ENCODE results near the gene LCP1. TPM values are rescaled to one million over a fixed set of nuclear protein-coding genes. Genes with fewer than 3 reads are reported as not detected.
A peak's percentile ranks its signal among the peaks of the same experiment; 100 is the strongest.

LCP1 gene
- total RNA-seq, 2 experiments from 2014 or later: 1,012 to 1,022 TPM

GRCh38 chr13:46181377-46181839 is 569 bp downstream of the LCP1 start:
- Mint-ChIP-seq H3K4me3 (peak overlapping the region; percentile 97), H3K4me1 (ENCODE audit: low read depth) (peaks cover 53% of the 10 kb centered on the region), H3K27ac (peak overlapping the region; percentile 96), H3K9me3 (no peaks in the 10 kb centered on the region), H3K27me3 (no peaks in the 10 kb centered on the region), H3K36me3 (peaks cover 41% of the 10 kb centered on the region)
- CTCF ChIA-PET: interaction anchor here (0.6 to 6.8 kb wide), 4 partner anchors 13 to 140 kb away, joined by 3 to 81 read pairs (median 16); no protein-coding TSS in a partner anchor
- intact Hi-C loops (cut with micrococcal nuclease): loop anchor here (5.0 kb wide), 3 partner anchors 714 to 839 kb away; partner anchors contain the start of genes SLC25A30 and TPT1
- no peak for DNase-seq
- POLR2A ChIA-PET: interaction anchor here (0.9 to 10.9 kb wide), 4 partner anchors 12 to 129 kb away, joined by 3 to 239 read pairs (median 4); partner anchors contain the start of gene ZC3H13

GRCh38 chr13:46179969-46180763 is 1.8 kb downstream of the LCP1 start:
- ChIA-PET CTCF (interaction anchor here (6.8 to 13.5 kb wide), 2 partner anchors 11 to 20 kb away, joined by 81 to 164 read pairs; no protein-coding TSS in a partner anchor), POLR2A (interaction anchor here (10.9 kb wide), 1 partner anchor 11 kb away, joined by 239 read pairs; no protein-coding TSS in a partner anchor)
- H3K9me3 Mint-ChIP-seq: no peaks in the 10 kb centered on the region
- H3K27ac Mint-ChIP-seq: peak overlapping the region; percentile 96
- H3K27me3 Mint-ChIP-seq: no peaks in the 10 kb centered on the region
- DNase-seq: no peak
- H3K4me3 Mint-ChIP-seq: peak overlapping the region; percentile 97
- intact Hi-C loops (cut with micrococcal nuclease): loop anchor here (5.0 kb wide), 5 partner anchors 372 to 838 kb away; partner anchors contain the start of genes LRCH1, SLC25A30 and TPT1
- H3K4me1 Mint-ChIP-seq (ENCODE audit: low read depth): peaks cover 61% of the 10 kb centered on the region
- peaks cover 50% of the 10 kb centered on the region for H3K36me3 Mint-ChIP-seq

GRCh38 chr13:46179491-46179908 is 2.5 kb downstream of the LCP1 start:
- no peaks in the 10 kb centered on the region for H3K9me3 Mint-ChIP-seq
- peaks cover 56% of the 10 kb centered on the region for H3K36me3 Mint-ChIP-seq
- peak overlapping the region; percentile 97 for H3K4me3 Mint-ChIP-seq
- H3K27me3 Mint-ChIP-seq: no peaks in the 10 kb centered on the region
- H3K27ac Mint-ChIP-seq: peak overlapping the region; percentile 96
- DNase-seq: peak; percentile 89
- intact Hi-C loops (cut with micrococcal nuclease): loop anchor here (5.0 kb wide), 2 partner anchors 373 to 482 kb away; partner anchors contain the start of gene LRCH1
- ChIA-PET POLR2A (interaction anchor here (1.1 to 10.9 kb wide), 2 partner anchors 10 to 20 kb away, joined by 6 to 239 read pairs; no protein-coding TSS in a partner anchor), CTCF (interaction anchor here (1.0 to 13.5 kb wide), 3 partner anchors 11 to 126 kb away, joined by 3 to 164 read pairs (median 81); no protein-coding TSS in a partner anchor)
- H3K4me1 Mint-ChIP-seq (ENCODE audit: low read depth): peaks cover 61% of the 10 kb centered on the region

- H3K4me3 Mint-ChIP-seq: peak overlapping the region; percentile 97
- DNase-seq: no peak
- no peaks in the 10 kb centered on the region for H3K27me3 Mint-ChIP-seq
- CTCF ChIA-PET: interaction anchor here (1.0 to 13.5 kb wide), 4 partner anchors 10 to 126 kb away, joined by 3 to 164 read pairs (median 42); no protein-coding TSS in a partner anchor
- intact Hi-C loops (cut with micrococcal nuclease): loop anchor here (5.0 kb wide), 2 partner anchors 373 to 482 kb away; partner anchors contain the start of gene LRCH1
- no peaks in the 10 kb centered on the region for H3K9me3 Mint-ChIP-seq
- H3K27ac Mint-ChIP-seq: peak overlapping the region; percentile 96
- POLR2A ChIA-PET: interaction anchor here (0.5 to 10.9 kb wide), 4 partner anchors 10 to 29 kb away, joined by 4 to 239 read pairs (median 5); no protein-coding TSS in a partner anchor
- H3K4me1 Mint-ChIP-seq (ENCODE audit: low read depth): peaks cover 61% of the 10 kb centered on the region
- peaks cover 59% of the 10 kb centered on the region for H3K36me3 Mint-ChIP-seq
Measured at GRCh38 chr13:46178821-46179220, 3.2 kb downstream of the LCP1 start.

DNA sequence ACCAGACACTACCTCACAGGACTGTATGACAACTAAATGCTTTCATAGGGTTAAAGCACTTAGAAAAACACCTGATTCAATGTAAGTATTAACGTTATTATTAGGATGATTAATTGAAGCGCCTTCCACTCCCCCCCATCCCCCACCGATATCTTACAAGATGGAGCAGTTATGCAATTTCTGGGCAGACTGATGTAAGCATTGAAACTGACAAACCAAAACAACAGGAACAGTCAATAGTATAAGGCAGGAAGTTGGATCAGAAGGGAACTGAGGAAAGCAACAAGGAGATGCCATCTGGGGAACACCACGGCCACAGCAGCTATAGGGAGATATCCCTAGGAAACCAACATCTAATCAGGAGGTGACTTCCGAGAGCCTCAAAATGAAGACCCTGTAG is 3.8 kb downstream of the LCP1 start:
- Mint-ChIP-seq H3K4me1 (ENCODE audit: low read depth) (peaks cover 61% of the 10 kb centered on the region), H3K9me3 (no peaks in the 10 kb centered on the region), H3K27me3 (no peaks in the 10 kb centered on the region), H3K36me3 (peaks cover 66% of the 10 kb centered on the region), H3K4me3 (peak overlapping the region; percentile 97), H3K27ac (peak overlapping the region; percentile 96)
- POLR2A ChIA-PET: interaction anchor here (1.6 to 10.9 kb wide), 3 partner anchors 9 to 28 kb away, joined by 4 to 239 read pairs (median 10); no protein-coding TSS in a partner anchor
- no peak for DNase-seq
- intact Hi-C loops (cut with micrococcal nuclease): loop anchor here (5.0 kb wide), 2 partner anchors 374 to 481 kb away; partner anchors contain the start of gene LRCH1
- CTCF ChIA-PET: interaction anchor here (1.0 to 13.5 kb wide), 3 partner anchors 9 to 114 kb away, joined by 3 to 164 read pairs (median 81); no protein-coding TSS in a partner anchor

DNA sequence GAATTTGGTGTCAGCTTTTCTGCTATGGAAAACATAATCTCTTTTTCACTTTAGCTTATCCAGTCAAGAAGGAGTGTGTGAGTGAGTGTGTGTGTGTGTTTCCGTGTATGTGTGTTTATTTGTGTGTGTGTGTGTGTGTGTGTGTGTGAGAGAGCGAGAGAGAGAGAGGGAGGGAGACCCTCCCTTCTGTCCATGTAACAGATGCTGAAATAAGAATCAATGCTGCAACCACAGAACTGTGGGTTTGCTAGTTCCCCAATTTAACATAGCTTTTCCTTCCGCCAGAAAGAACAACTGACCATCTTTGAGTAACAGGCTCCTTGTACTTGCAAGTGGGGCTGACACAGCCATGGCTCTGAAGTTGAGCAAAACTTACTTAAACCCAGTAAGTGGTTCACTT is 5.2 kb downstream of the LCP1 start:
- Mint-ChIP-seq H3K36me3 (peaks cover 76% of the 10 kb centered on the region), H3K4me3 (peak overlapping the region; percentile 97), H3K4me1 (ENCODE audit: low read depth) (peaks cover 66% of the 10 kb centered on the region), H3K27me3 (no peaks in the 10 kb centered on the region), H3K9me3 (no peaks in the 10 kb centered on the region), H3K27ac (peak overlapping the region; percentile 96)
- intact Hi-C loops (cut with micrococcal nuclease): loop anchor here (5.0 kb wide), 2 partner anchors 376 to 479 kb away; partner anchors contain the start of gene LRCH1
- POLR2A ChIA-PET: interaction anchor here (0.7 to 10.9 kb wide), 3 partner anchors 8 to 33 kb away, joined by 3 to 239 read pairs (median 10); no protein-coding TSS in a partner anchor
- CTCF ChIA-PET: interaction anchor here (0.6 to 13.5 kb wide), 5 partner anchors 9 to 50 kb away, joined by 3 to 164 read pairs (median 5); no protein-coding TSS in a partner anchor
- DNase-seq: no peak

GRCh38 chr13:46173656-46174055 is 8.3 kb downstream of the LCP1 start:
- Mint-ChIP-seq H3K36me3 (peaks cover 79% of the 10 kb centered on the region), H3K27me3 (no peaks in the 10 kb centered on the region), H3K4me3 (peak overlapping the region; percentile 62), H3K4me1 (ENCODE audit: low read depth) (peaks cover 92% of the 10 kb centered on the region), H3K27ac (peak overlapping the region; percentile 86), H3K9me3 (no peaks in the 10 kb centered on the region)
- CTCF ChIA-PET: interaction anchor here (1.1 to 13.5 kb wide), 4 partner anchors 9 to 24 kb away, joined by 3 to 164 read pairs (median 4); no protein-coding TSS in a partner anchor
- peak; percentile 62 for DNase-seq
- intact Hi-C loops (cut with micrococcal nuclease): loop anchor here (2.0 kb wide), 1 partner anchor 123 kb away; no protein-coding TSS in a partner anchor
- POLR2A ChIA-PET: interaction anchor here (4.8 to 10.9 kb wide), 3 partner anchors 5 to 14 kb away, joined by 30 to 239 read pairs (median 239); partner anchors contain the start of gene LCP1

DNA sequence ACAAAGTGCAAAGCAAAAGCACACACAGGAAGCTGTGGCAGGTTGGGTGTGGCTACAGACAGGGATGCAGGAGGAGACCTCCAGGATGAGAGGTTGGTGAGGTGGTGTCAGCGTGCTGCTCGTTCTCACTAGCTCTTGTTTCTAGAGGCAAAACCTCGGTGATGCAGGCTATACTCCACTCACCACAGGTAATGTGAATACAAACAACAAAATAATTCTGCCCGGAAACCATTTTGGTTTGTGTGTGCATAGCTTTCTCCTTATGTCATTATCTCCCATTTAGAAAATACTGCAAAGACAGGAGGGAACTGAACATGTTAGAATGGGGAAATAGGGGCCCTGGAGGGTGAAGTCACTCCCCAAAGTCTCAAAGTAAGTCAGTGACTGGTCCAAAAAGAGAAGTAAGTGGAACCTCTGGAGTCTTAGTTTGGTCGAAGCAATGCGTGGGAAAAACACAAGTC is 9.4 kb downstream of the LCP1 start:
- POLR2A ChIA-PET: interaction anchor here (0.9 to 9.9 kb wide), 3 partner anchors 6 to 149 kb away, joined by 3 to 239 read pairs (median 30); partner anchors contain the start of gene LCP1
- intact Hi-C loops (cut with micrococcal nuclease): loop anchor here (2.0 kb wide), 1 partner anchor 124 kb away; no protein-coding TSS in a partner anchor
- no peaks in the 10 kb centered on the region for H3K9me3 Mint-ChIP-seq

GRCh38 chr13:46171739-46172138 is 10.2 kb downstream of the LCP1 start:
- H3K4me1 Mint-ChIP-seq (ENCODE audit: low read depth): peaks cover 98% of the 10 kb centered on the region

More for the DNA sequence above, 9.4 kb downstream of the LCP1 start:
- Mint-ChIP-seq H3K36me3 (peaks cover 77% of the 10 kb centered on the region), H3K4me3 (peak overlapping the region; percentile 62), H3K4me1 (ENCODE audit: low read depth) (peaks cover 95% of the 10 kb centered on the region), H3K27ac (peak overlapping the region; percentile 86), H3K27me3 (no peaks in the 10 kb centered on the region)
- DNase-seq: peak; percentile 80
- CTCF ChIA-PET: interaction anchor here (1.2 to 13.5 kb wide), 5 partner anchors 8 to 124 kb away, joined by 4 to 164 read pairs (median 7); partner anchors contain the start of gene LCP1

DNA sequence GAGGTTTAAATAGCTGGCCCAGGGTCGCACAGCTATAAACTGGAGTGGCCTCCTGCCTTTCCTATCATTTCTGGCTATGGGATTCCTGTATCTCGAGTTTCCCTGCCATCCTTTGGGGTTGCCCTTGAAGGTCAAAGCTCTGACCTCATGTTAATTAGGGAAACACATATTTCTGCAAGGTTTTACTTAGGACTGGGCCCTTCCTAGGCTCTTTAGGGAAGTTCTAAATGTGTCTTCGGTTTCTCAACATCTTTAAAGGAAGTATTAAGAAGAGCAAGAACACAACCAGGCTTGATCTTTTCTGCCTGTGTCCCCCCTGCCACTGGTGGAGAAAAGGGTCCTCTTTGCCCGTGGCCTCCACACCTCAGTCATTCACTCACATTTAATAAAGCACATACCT is 10.8 kb downstream of the LCP1 start:
- intact Hi-C loops (cut with micrococcal nuclease): no loop called here
- H3K4me3 Mint-ChIP-seq: peak overlapping the region; percentile 46
- peaks cover 99% of the 10 kb centered on the region for H3K4me1 Mint-ChIP-seq (ENCODE audit: low read depth)
- POLR2A ChIA-PET: interaction anchor here (4.8 to 9.9 kb wide), 2 partner anchors 7 to 12 kb away, joined by 30 to 239 read pairs; partner anchors contain the start of gene LCP1
- H3K27ac Mint-ChIP-seq: peak overlapping the region; percentile 86
- H3K36me3 Mint-ChIP-seq: peaks cover 70% of the 10 kb centered on the region
- H3K9me3 Mint-ChIP-seq: no peaks in the 10 kb centered on the region
- DNase-seq: no peak
- CTCF ChIA-PET: interaction anchor here (1.5 to 13.5 kb wide), 3 partner anchors 9 to 125 kb away, joined by 7 to 164 read pairs (median 81); partner anchors contain the start of gene LCP1
- no peaks in the 10 kb centered on the region for H3K27me3 Mint-ChIP-seq

More at GRCh38 chr13:46171739-46172138, 10.2 kb downstream of the LCP1 start:
- intact Hi-C loops (cut with micrococcal nuclease): loop anchor here (2.0 kb wide), 1 partner anchor 125 kb away; no protein-coding TSS in a partner anchor
- no peak for DNase-seq
- Mint-ChIP-seq H3K27me3 (no peaks in the 10 kb centered on the region), H3K36me3 (peaks cover 72% of the 10 kb centered on the region), H3K9me3 (no peaks in the 10 kb centered on the region), H3K4me3 (peak overlapping the region; percentile 62), H3K27ac (peak overlapping the region; percentile 86)
- ChIA-PET POLR2A (interaction anchor here (4.8 to 9.9 kb wide), 2 partner anchors 7 to 12 kb away, joined by 30 to 239 read pairs; partner anchors contain the start of gene LCP1), CTCF (interaction anchor here (1.2 to 13.5 kb wide), 5 partner anchors 8 to 125 kb away, joined by 4 to 164 read pairs (median 7); partner anchors contain the start of gene LCP1)
